Stomach (tissue), 4 donors: Measurements from ENCODE around the gene COG2.
"Not testable (repeated sequence)": the region's sequence is repeated elsewhere in the genome, so short reads cannot be mapped to it uniquely, and the experiment has no call there.

ENCODE experiments used
- EP300 ChIP-seq: sonication (generic); formaldehyde crosslinking; IDR thresholded peaks from one replicate; pipeline ENCODE4 v1.6.1; 2017; ENCODE audit warnings: antibody characterized with exemption
- POLR2A ChIP-seq, 4 donors: fragments of 450-650 bp; IDR thresholded peaks; one replicate each; pipeline ENCODE4 v1.6.1; 2016; ENCODE audit warnings: antibody characterized with exemption in 4 of 4, control low read depth in 2 of 4, mild to moderate bottlenecking in 1 of 4, moderate library complexity in 1 of 4
- POLR2AphosphoS5 ChIP-seq, 3 donors: sonication (generic); formaldehyde crosslinking; IDR thresholded peaks; one replicate each; pipeline ENCODE4 v1.6.1; 2016; ENCODE audit warnings: antibody characterized with exemption in 3 of 3
- TF ChIP-seq, protein P1 (sequence below), 7 experiments: fragments of 450-650 bp in 4 of 7; fragments of 200-600 bp in 3 of 7; sonication (generic) in 3 of 7; IDR thresholded peaks; one replicate each; pipeline ENCODE4 v1.5.1; 2016 to 2019; ENCODE audit warnings: antibody characterized with exemption in 7 of 7, control low read depth in 2 of 7, mild to moderate bottlenecking in 1 of 7

DNA sequence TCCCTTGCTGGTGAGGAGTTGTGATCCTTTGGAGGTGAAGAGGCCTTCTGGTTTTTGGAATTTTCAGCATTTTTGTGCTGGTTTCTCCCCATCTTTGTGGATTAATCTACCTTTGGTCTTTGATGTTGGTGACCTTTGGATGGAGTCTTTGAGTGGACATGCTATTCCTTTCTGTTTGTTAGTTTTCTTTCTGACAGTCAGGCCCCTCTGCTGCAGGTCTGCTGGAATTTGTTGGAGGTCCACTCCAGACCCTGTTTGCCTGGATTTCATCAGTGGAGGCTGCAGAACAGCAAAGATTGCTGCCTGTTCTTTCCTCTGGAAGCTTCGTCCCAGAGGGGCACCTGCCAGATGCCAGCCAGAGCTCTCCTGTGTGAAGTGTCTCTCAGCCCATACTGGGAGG, 15.8 kb downstream of the COG2 start:
- TF ChIP-seq, protein P1, sequence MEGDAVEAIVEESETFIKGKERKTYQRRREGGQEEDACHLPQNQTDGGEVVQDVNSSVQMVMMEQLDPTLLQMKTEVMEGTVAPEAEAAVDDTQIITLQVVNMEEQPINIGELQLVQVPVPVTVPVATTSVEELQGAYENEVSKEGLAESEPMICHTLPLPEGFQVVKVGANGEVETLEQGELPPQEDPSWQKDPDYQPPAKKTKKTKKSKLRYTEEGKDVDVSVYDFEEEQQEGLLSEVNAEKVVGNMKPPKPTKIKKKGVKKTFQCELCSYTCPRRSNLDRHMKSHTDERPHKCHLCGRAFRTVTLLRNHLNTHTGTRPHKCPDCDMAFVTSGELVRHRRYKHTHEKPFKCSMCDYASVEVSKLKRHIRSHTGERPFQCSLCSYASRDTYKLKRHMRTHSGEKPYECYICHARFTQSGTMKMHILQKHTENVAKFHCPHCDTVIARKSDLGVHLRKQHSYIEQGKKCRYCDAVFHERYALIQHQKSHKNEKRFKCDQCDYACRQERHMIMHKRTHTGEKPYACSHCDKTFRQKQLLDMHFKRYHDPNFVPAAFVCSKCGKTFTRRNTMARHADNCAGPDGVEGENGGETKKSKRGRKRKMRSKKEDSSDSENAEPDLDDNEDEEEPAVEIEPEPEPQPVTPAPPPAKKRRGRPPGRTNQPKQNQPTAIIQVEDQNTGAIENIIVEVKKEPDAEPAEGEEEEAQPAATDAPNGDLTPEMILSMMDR (IDR thresholded peaks at IDR 0.05) = not testable (repeated sequence)
- not testable (repeated sequence) for TF ChIP-seq POLR2A (IDR thresholded peaks at IDR 0.05); EP300; POLR2AphosphoS5 (IDR thresholded peaks at IDR 0.05)
